Glomerular visceral epithelial cell (primary cell): ENCODE data around the gene PCDHGB7.
"Not testable (repeated sequence)": the region's sequence is repeated elsewhere in the genome, so short reads cannot be mapped to it uniquely, and the experiment has no call there.

Source experiments
- DNase-seq: peaks from one replicate; pipeline ENCODE4 v3.0.0-alpha.2; 2016; ENCODE audit errors: extremely low spot score

The PCDHGB7 gene

DNA sequence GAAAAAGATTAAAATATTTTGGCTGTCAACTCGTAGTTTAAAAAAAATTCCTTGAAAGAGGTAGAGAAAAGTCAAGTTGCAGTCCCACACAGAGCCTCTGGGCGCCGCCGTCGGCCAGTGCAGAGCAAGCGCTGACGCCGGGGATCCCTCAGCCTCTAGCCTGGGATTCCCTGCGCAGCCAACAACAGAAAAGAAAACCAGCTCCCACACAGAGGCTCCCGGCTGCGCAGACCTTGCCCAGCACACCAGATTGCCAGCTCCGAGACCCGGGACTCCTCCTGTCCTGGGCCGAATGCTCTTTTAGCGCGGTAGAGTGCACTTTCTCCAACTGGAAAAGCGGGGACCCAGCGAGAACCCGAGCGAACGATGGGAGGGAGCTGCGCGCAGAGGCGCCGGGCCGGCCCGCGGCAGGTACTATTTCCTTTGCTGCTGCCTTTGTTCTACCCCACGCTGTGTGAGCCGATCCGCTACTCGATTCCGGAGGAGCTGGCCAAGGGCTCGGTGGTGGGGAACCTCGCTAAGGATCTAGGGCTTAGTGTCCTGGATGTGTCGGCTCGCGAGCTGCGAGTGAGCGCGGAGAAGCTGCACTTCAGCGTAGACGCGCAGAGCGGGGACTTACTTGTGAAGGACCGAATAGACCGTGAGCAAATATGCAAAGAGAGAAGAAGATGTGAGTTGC lies at the start of gene PCDHGB7:
Gene PCDHGB7, plus strand, starts transcription at position 184 of the 679 bp plus-strand sequence. Its CDS starts 183 bp downstream, at position 367.
- DNase-seq: not testable (repeated sequence)

DNA sequence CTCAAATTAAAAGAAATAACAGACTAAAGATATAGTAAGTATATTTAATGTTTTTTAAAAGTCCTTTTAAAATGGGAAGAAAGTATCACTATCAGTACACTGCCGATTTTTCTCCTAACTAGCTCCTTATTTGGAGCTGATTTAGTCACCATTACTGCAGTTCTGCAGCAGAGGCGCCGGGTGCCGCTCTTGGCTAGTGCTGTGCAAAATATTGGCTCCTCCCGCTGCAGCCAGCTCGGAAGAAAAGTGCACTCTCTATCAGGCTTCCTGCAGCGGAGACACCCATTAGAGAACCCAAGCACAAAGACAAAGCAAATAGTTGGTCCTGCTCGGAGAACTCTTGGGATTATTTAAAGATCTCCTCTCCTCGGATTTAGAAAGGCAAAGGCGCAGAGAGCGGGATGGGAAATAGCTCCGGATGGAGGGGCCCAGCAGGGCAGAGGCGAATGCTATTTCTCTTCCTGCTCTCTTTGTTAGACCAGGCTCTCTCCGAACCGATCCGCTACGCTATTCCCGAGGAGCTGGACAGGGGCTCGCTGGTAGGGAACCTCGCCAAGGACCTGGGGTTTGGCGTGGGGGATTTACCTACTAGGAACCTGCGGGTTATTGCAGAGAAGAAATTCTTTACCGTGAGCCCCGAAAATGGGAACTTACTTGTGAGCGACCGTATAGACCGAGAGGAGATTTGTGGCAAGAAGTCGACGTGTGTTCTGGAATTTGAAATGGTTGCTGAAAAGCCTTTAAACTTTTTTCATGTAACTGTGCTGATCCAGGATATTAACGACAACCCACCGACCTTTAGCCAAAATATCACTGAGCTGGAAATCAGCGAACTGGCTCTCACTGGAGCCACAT lies 47.3 kb upstream of the PCDHGB7 start, which contains the start of gene PCDHGB3:
Gene PCDHGB3, plus strand, starts transcription at position 249 of the 855 bp plus-strand sequence. Its CDS starts 153 bp downstream, at position 402.
- no peak for DNase-seq

- no peak for DNase-seq
Observed at GRCh38 chr5:141371572-141372475, 45.7 kb upstream of the PCDHGB7 start.

- no peak for DNase-seq
Observed at GRCh38 chr5:141373673-141374317, 43.7 kb upstream of the PCDHGB7 start, which contains the start of gene PCDHGA6. Gene PCDHGA6 (plus strand): TSS chr5:141373891. CDS start chr5:141374084, 193 bp downstream.

GRCh38 chr5:141374627-141375026 lies 42.9 kb upstream of the PCDHGB7 start:
- no peak for DNase-seq

GRCh38 chr5:141375444-141376155 lies 41.9 kb upstream of the PCDHGB7 start:
- DNase-seq: not testable (repeated sequence)

DNA sequence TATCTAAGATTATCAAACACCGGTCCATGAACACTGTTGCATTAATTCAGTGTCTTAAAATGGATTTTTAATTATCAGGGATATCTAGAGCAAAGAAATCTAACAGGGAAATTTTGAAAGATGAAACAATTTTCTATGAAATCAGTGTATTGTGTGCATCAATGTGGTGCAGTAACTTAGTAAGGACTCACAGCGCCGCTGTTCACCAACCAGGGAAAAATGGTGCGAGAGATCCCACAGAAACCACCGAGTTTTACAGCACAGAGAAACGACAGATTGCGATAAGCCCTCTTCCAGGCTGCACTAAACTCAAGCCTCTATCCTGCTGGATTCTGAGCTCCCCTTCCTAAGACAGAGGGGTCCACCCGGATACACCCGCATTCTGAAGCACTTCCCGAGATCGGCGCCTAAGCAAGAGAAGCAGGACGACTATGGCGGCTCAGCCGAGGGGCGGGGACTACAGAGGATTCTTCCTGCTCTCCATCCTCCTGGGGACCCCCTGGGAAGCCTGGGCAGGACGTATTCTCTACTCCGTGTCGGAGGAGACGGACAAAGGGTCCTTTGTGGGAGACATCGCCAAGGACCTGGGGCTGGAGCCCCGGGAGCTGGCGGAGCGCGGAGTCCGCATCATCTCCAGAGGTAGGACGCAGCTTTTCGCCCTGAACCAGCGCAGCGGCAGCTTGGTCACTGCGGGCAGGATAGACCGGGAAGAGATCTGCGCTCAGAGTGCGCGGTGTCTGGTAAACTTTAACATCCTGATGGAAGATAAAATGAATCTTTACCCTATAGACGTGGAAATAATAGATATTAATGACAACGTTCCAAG lies 34.8 kb upstream of the PCDHGB7 start, which contains the start of gene PCDHGA7:
Gene PCDHGA7, plus strand, starts transcription at position 274 of the 826 bp plus-strand sequence. Its CDS starts 158 bp downstream, at position 432.
- no peak for DNase-seq

- no peak for DNase-seq
Observed at GRCh38 chr5:141383345-141383744, 34.1 kb upstream of the PCDHGB7 start.

DNA sequence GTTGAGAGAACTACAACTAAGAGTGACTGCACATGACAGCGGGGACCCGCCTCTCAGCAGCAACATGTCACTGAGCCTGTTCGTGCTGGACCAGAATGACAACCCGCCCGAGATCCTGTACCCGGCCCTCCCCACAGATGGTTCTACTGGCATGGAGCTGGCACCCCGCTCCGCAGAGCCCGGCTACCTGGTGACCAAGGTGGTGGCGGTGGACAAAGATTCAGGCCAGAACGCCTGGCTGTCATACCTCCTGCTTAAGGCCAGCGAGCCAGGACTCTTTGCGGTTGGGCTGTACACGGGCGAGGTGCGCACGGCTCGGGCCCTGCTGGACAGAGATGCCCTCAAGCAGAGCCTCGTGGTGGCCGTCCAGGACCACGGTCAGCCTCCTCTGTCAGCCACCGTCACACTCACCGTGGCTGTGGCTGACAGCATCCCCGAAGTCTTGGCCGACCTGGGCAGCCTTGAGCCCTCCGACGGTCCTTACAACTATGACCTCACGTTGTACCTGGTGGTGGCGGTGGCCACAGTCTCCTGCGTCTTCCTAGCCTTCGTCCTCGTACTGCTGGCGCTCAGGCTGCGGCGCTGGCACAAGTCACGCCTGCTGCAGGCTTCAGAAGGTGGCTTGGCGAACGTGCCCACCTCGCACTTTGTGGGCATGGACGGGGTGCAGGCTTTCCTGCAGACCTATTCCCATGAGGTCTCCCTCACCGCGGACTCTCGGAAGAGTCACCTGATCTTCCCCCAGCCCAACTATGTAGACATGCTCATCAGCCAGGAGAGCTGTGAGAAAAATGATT lies 32.8 kb upstream of the PCDHGB7 start:
- no peak for DNase-seq

DNA sequence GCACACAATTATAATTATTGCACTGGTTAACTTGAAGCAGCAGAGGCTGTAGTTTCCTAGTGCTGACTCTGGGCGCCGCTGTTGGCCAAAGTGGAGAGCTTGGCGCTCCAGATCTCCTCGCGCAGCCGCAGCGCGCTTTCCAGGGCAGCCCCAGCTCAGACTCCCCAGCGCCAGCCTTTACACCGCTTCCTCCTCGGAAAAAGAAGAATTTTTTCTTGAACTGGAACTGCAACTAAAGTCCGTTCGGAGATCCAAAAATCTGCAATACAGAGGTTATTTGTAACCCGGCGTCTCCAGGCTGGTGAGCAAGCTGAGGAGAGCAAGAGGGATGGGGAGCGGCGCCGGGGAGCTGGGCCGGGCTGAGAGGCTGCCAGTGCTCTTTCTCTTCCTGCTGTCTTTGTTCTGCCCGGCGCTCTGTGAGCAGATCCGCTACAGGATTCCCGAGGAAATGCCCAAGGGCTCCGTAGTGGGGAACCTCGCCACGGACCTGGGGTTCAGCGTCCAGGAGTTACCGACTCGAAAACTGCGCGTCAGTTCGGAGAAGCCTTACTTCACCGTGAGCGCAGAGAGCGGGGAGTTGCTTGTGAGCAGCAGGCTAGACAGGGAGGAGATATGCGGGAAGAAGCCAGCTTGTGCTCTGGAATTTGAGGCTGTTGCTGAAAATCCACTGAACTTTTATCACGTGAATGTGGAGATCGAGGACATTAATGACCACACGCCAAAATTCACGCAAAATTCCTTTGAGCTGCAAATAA lies 29.7 kb upstream of the PCDHGB7 start, which contains the start of gene PCDHGB4:
Gene PCDHGB4, plus strand, starts transcription at position 142 of the 755 bp plus-strand sequence. Its CDS starts 187 bp downstream, at position 329.
- DNase-seq: not testable (repeated sequence)

GRCh38 chr5:141388661-141389060 lies 28.8 kb upstream of the PCDHGB7 start:
- DNase-seq: no peak

GRCh38 chr5:141389153-141390042 lies 28.1 kb upstream of the PCDHGB7 start:
- DNase-seq: no peak

DNA sequence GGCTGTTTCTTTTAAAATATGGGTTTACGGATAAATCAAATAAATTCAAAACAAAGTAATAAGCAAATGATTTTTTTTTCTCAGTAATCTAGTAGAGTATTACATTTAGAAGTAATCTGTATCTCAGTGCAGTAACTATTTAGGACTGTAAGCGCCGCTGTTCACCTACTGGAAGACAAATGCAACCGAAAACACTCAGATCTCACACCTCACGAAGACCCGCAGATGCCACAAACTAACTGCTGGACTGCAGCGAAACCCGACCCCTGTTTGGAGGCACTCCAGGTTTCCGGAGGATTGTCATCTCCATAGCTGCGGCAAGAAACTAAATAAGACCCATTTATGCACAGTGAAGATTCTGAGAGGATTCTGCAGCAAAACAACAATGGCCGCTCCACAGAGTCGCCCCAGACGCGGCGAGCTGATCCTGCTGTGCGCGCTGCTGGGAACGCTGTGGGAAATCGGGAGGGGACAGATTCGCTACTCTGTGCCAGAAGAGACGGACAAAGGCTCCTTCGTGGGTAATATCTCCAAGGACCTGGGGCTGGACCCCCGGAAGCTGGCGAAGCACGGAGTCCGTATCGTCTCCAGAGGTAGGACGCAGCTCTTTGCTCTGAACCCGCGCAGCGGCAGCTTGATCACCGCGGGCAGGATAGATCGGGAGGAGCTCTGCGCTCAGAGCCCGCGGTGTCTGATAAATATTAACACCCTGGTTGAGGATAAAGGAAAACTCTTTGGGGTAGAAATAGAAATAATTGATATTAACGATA lies 24.9 kb upstream of the PCDHGB7 start, which contains the start of gene PCDHGA8:
Gene PCDHGA8, plus strand, starts transcription at position 205 of the 770 bp plus-strand sequence. Its CDS starts 181 bp downstream, at position 386.
- DNase-seq: no peak

DNA sequence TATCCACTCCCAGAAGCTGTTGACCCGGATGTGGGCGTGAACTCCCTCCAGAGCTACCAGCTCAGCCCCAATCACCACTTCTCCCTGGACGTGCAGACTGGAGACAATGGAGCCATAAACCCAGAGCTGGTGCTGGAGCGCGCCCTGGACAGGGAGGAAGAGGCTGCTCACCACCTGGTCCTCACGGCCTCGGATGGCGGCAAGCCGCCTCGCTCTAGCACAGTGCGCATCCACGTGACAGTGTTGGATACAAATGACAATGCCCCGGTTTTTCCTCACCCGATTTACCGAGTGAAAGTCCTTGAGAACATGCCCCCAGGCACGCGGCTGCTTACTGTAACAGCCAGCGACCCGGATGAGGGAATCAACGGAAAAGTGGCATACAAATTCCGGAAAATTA lies 24.2 kb upstream of the PCDHGB7 start:
- no peak for DNase-seq

DNA sequence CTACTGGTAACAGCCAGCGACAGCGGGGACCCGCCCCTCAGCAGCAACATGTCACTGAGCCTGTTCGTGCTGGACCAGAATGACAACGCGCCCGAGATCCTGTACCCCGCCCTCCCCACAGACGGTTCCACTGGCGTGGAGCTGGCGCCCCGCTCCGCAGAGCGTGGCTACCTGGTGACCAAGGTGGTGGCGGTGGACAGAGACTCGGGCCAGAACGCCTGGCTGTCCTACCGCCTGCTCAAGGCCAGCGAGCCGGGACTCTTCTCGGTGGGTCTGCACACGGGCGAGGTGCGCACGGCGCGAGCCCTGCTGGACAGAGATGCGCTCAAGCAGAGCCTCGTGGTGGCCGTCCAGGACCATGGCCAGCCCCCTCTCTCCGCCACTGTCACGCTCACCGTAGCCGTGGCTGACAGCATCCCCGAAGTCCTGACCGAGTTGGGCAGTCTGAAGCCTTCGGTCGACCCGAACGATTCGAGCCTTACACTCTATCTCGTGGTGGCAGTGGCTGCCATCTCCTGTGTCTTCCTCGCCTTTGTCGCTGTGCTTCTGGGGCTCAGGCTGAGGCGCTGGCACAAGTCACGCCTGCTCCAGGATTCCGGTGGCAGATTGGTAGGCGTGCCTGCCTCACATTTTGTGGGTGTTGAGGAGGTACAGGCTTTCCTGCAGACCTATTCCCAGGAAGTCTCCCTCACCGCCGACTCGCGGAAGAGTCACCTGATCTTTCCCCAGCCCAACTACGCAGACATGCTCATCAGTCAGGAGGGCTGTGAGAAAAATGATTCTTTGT lies 22.9 kb upstream of the PCDHGB7 start:
- not testable (repeated sequence) for DNase-seq
